Kidney tubule cell (primary cell): ENCODE data around the gene CD300LB.

ENCODE experiments used
- DNase-seq: peaks from one replicate; pipeline ENCODE4 v3.0.0-alpha.2; 2018; ENCODE audit warnings: low spot score

The CD300LB gene

GRCh38 chr17:74549343-74549742 lies 18.1 kb upstream of the CD300LB start:
- DNase-seq = no peak

- DNase-seq = peak; percentile 85
Observed at GRCh38 chr17:74547736-74548135, 16.5 kb upstream of the CD300LB start.

GRCh38 chr17:74547264-74547663 lies 16.0 kb upstream of the CD300LB start:
- DNase-seq = no peak

- DNase-seq = no peak
Observed at GRCh38 chr17:74546586-74546985, 15.3 kb upstream of the CD300LB start.

- DNase-seq = peak; percentile 39
Observed at GRCh38 chr17:74545843-74546230, 14.6 kb upstream of the CD300LB start, which contains the start of gene CD300C. Gene CD300C, minus strand, starts transcription at chr17:74546115. Its CDS starts 333 bp downstream, at chr17:74545782.

- no peak for DNase-seq
Observed at GRCh38 chr17:74544991-74545842, 13.9 kb upstream of the CD300LB start.

GRCh38 chr17:74543891-74544760 lies 12.9 kb upstream of the CD300LB start:
- no peak for DNase-seq

GRCh38 chr17:74543406-74543805 lies 12.1 kb upstream of the CD300LB start:
- no peak for DNase-seq

- DNase-seq = no peak
Observed at GRCh38 chr17:74542727-74543383, 11.6 kb upstream of the CD300LB start.

GRCh38 chr17:74542166-74542565 lies 10.9 kb upstream of the CD300LB start:
- DNase-seq = no peak

GRCh38 chr17:74541176-74542111 lies 10.2 kb upstream of the CD300LB start:
- no peak for DNase-seq

GRCh38 chr17:74539281-74539820 lies 8.1 kb upstream of the CD300LB start:
- no peak for DNase-seq

GRCh38 chr17:74536890-74537289 lies 5.6 kb upstream of the CD300LB start:
- DNase-seq = no peak

- DNase-seq = no peak
Observed at GRCh38 chr17:74532115-74532514, 840 bp upstream of the CD300LB start.

GRCh38 chr17:74530831-74531150 lies 484 bp downstream of the CD300LB start:
- no peak for DNase-seq

- no peak for DNase-seq
Observed at GRCh38 chr17:74529243-74529642, 2.0 kb downstream of the CD300LB start.

GRCh38 chr17:74528491-74529199 lies 2.6 kb downstream of the CD300LB start:
- DNase-seq = no peak

GRCh38 chr17:74527756-74528155 lies 3.5 kb downstream of the CD300LB start:
- DNase-seq = no peak

- DNase-seq = no peak
Observed at GRCh38 chr17:74527081-74527480, 4.2 kb downstream of the CD300LB start.

- no peak for DNase-seq
Observed at GRCh38 chr17:74526681-74527080, 4.6 kb downstream of the CD300LB start.
